HL-60/S4 treated with phorbol 12-myristate 13-acetate at 8.2 ng/mL for 4 days and 3 days (cell line): ENCODE data around the gene KIAA1671.
"Not testable (repeated sequence)": the region's sequence is repeated elsewhere in the genome, so short reads cannot be mapped to it uniquely, and the experiment has no call there.

Experiments used
- in situ Hi-C: fragments of 300-500 bp; cut with MboI; formaldehyde crosslinking; loops from 2 replicates; pipeline ENCODE4 v1.15.0; 2022; ENCODE audit warnings: low sequenced_read_pairs

Gene KIAA1671

DNA sequence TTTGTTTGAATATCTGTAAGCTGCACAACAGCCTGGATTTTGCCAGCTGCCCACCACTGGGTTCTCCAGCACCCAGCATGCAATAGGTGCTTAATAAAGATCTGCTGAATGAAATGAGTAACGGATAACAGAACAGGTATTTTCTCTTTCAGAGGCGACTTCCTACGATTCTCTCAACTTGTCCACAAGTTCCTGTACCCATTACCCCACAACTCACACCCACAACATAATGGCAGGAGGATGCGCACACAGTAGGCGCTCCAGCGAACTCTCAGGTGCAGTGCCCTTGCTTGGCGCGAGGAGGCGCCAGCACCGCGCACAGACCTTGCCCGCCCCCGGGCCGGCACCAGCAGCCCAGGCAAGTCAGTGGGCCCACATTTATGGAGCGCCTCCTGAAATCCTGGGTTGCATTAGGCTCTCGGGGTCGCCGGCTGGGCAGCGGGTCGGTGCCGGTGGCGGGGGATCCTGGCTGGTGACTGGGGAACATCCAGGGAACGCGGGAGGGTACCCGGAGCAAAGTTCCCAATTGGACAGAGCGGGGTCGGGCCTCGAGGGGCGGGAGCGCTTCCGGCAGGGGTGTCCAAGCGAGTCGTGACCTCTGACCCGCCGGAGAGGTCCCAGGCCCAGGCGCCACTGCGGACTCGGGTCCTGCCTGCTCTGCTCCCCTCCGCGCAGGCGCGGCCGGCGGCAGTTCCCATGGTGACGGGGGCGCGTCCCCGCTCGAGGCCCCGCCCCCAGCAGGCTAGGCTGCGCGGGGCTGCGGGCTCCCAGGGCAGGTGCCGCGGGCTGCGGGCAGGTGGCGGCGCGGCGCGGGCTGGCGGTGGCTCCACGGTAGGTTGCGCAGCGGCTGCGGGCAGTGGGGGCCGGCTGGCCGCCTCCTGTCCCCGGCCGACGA lies at the start of gene KIAA1671:
TSS of gene KIAA1671 (plus strand) at position 775 of the 895 bp plus-strand sequence. CDS start 75,284 bp downstream, outside the sequence.
- in situ Hi-C loops: no loop called here

DNA sequence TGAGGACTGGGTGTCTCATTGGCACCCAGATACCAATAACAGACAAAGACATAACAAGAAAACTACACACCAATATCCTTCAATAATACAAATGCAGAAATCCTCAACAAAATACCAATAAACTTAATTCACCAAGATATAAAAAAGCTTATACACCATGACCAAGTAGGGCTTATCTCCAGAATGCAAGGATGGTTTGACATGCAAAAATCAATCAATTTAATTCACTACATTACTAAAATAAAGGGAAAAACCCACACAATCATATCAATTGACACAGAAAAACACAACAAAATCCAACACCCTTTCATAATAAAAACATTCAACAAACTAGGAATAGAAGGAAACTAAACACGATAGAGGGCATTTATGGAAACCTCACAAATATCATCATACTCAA lies 46.6 kb upstream of the KIAA1671 start:
- in situ Hi-C loops: no loop called here

DNA sequence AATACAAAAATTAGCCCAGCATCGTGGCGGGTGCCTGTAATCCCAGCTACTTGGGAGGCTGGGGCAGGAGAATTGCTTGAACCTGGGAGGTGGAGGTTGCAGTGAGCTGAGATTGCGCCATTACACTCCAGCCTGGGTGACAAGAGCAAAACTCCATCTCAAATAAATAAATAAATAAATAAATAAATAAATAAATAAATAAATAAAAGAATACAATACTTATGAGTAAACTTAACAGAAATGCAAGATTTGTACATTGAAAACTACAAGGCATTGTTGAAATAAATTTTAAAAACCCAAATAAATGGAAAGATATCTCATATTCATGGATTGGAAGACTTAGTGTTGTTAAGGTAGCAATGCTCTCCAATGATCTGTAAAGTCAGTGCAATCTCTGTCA lies 45.4 kb upstream of the KIAA1671 start:
- in situ Hi-C loops: not testable (repeated sequence)

DNA sequence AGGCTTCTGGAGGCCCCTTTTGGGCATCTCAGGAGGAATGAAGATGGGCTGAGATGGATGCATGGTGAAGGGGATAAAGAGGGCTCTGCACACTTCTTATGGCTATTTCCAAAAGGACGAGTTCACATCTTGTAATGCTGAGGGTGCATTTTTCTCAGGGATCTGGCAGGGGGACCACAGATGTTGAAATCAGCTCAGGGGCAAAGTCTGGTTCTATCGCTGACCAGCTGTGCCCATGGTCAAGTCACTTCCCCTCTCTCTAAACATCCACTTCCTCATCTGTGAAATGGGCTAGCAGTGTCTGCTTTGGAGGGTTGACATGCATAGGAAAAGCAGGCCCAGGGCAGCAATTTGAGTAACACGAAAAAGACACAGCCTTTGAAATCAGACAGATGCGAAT lies 32.5 kb upstream of the KIAA1671 start:
- in situ Hi-C loops: no loop called here

DNA sequence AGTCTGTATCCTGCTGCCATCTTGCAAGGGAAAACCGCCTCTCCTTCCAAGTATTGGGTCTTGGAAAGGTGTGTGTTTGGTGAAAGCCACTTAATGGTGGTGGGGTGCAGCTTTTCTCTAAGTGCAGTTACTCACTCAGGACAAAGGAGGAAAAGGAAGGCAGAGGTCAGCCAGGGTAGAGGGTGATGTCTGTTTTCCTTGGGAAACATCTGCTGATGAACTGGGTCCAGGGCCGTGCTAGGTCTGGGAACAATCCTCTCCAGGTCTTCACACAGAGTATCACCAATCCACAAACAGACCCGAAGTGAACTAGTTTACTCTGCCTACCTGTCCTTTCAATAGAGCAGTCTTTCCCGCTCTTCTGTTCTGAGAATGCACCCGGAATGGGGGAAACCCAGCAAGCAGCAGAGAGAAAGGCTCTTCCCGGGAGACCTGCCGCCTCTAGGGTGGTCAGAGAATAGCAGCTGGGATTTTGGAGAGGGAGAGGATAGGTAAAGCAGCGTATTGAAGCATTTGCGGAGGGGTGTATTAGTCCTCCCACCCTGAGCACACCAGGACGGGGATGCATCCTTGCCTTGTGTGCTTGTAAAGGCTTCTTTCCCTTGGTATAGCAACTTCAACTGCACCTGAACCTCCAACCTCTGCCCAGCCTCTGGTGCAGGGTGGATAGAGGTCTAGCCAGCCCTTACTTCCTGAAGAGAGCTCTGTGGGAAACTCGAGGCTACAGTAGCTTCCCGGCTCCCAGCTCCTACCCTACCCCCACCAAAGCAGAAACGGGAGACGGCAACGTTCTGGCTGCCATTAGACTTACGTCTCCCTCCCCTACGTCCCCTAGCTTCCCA lies 26.7 kb upstream of the KIAA1671 start:
- in situ Hi-C loops: no loop called here

DNA sequence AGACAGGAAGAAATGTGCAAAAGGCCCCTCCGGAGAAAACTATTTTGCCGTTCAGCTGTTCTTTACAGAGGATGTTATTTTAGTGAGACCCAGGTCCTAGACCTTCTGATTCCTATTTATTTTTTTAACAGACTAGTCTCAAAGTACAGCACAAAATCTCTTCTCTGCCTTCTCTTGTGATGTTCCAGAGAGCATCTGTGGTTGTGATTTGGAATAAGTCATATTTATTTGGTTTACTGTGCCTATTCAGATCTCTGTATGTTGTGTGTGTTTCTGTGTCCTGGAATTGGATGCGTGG lies 26.1 kb upstream of the KIAA1671 start:
- in situ Hi-C loops: no loop called here

DNA sequence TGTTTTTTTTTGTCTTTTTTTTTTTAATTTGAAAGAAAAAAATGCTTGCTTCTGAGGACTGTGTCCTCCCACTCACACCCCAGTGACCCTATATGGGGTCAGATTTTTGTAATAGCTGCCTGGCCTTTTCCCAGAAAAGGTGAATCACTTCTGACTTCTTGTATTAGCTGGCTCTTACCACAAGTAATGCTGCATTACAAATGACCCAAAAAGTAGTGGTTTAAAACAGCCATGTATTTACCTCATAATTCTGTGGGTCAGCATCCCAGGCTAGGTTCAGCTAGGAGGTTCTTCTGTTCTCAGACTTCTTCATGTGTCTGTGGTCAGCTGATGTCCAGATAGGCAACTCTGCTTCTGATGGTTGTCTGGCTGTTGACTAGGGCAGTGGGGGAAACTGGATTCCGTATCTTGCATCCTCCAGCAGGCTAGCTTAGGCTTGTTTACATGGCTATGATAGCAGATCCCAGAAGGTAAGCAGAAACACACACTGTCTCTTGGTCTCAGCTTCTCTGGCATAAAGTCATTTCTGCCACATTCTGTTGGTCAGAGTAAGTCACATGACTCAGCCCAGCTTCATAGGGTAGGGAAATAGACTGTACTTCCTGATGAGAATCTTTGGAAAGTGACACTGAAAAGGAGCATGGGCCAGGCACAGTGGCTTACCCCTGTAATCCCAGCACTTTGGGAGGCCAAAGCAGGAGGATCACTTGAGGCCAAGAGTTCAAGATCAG lies 25.5 kb upstream of the KIAA1671 start:
- in situ Hi-C loops: no loop called here

DNA sequence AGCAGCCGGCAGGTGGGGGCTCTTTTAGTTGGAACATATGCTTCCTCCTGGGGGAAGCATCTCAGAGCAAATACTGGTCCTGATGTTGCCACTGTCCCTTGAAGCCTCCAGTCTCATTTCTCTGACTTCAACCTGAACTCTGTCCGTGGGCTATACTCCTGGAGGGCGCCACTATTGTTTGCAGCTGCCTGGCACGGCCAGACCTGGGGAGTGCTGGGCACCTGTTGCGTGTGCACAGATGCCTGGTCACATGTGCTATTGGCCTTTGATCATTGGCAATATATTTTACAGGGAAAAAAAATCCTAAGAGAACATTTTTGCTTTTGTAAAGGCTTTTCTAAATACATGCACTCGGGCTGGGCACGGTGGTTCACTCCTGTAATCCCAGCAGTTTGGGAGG lies 24.2 kb upstream of the KIAA1671 start:
- in situ Hi-C loops: no loop called here

DNA sequence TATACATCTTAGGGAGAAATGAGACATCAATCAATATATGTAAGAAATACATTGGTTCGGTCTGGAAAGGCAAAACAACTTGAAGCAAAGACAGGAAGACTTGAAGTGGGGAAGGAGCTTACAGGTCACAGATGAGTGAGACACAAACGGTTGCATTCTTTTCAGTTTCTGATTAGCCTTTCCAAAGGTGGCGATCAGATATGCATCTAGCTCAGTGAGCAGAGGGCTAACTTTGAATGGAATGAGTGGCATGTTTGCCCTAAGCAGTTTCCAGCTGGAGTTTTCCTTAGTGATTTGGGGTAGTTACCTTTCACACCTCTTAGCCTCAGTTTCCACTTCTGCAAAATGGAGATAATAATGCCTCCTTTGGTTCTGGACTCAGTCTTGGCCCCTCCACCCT lies 21.8 kb upstream of the KIAA1671 start:
- in situ Hi-C loops: no loop called here

DNA sequence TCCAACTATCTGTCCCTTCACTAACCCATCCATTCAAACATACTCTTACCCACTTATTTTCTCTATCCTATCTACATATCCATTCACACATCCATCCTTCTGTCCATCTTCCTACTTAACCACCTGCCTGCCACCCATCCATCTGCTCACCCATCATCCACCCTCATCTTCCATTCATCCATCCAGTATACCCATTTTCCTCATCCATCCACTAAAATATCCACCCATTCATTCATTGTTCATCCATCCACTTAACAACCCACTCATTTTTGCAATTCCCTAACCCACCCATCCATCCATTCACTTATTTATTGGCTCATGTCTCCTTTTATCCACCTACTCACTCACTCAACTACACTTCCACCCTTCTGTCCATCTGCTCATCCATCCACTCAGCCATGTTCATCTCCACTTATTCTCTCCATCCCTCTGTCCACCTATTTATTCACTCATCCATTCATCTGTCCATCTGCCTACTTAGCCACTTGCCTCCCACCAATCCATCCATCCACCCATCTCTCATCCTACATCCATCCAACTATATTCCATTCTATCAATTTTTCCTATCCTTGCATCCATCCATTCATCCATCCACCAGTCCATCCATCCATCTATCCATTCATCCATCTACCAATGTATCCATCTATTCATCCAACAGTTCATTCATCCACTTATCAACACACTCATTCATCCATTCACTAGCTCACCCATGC lies 16.6 kb upstream of the KIAA1671 start:
- in situ Hi-C loops: no loop called here

DNA sequence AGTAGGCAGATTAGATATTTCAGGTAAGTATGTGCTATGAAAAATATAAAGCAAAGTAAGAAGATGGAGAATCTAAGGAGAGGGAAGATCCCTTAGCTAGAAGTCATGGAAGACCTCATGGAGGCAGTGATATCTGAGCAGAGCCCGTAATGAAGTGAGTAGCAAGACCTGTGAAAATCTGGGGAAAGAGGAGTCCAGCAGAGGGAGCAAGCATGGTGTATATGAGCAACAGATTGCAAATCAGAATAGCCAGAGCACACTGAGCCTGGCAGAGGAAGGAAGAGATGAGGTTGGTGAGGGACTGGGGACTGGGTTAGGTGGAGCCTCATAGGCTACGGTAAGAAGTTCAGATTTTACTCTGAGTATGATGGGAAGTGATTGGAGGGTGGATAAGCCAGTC lies 15.4 kb upstream of the KIAA1671 start:
- in situ Hi-C loops: no loop called here

DNA sequence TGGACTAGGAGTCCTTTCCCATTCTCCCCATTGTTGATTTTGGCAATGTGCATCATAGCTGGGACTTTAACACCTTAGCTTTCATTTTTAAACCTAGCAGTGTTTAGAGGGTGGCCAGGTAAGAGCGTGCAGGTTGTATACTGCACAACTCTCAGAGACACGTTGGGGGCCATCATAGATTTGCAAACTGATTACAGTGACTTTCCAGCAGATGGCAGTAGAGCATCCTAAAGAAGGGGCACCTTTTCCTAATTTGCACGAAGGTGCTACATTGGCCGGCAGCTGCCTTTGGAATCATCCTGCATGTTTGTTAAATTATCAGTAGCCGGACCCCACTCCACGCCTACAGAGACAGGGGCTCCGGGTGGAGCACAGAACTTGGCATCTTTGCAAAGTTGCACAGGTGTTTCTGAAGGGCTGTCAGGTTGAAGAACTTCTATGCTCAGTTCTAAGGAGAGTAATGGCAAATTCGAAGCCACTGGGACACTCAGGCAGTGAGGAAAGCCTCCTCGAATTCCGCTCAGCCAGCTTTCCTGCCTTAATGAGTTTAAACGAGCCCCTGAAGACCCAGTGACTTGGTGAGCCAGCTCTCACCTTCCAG lies 13.7 kb upstream of the KIAA1671 start:
- in situ Hi-C loops: no loop called here

DNA sequence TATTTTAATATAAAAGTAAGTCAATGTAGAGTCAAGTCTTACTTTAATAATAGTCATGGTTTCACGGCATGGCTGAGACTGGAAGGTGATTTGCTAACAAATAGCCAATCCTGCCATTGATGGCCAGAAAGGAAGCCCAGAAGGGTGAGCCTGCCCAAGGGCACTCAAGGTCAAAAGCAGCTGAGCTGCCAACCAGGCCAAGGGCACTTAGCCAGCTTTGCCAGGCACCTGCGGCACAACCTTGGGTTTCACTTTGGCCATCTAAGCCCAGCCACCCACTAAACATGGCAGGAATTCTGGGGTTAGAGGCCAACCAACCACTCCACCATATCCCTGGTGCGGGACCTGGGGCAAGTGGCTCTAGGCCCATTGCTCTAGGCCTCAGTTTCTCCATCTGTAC lies 10.2 kb upstream of the KIAA1671 start:
- in situ Hi-C loops: no loop called here

DNA sequence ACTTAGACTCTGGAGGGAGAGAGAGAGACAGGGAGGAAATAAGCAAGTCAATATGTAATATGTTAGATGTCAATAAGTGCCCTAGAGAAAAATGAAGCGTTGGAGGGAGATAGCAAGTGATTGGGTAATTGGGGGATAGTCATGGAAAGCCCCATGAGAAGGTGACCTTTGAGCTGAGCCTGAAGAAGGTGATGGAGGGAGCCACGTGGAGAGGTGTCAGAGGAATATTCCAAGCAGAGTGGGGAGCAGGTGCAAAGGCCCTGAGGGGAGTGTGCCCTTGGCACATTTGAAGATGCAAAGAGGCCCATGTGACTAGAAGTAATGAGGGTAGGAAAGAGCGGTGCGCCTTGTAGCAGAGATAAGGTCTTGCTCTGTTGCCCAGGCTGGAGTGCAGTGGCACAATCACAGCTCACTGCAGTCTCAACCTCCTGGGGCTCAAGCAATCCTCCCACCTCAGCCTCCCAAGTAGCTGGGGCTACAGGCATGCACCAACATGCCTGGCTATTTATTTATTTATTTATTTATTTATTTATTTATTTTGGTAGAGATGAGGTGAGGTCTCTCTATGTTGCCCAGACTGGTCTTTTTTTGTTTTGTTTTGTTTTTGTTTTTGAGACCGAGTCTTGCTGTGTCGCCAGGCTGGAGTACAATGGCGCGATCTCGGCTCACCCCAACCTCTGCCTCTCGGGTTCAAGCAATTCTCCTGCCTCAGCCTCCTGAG lies 8.1 kb upstream of the KIAA1671 start:
- in situ Hi-C loops: no loop called here

DNA sequence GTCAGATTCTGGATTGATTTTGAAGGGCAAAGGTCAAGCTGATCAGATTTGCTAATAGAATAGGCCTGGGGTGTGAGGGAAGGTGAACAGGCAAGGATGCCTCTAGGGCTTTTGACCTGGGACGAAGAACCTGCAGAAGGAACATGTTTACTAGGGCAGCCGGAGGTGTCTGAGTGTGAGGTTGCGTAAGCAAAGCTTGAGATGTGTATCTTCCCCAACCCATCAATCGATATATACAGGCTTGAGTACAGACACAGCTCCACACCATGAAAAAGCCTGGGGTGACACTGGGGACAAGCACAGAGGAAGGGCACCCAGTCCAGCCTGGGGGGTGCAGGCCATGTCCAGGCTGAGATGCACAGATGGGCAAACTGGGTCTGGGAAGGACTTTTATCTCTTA lies 7.1 kb upstream of the KIAA1671 start:
- in situ Hi-C loops: loop anchor here (5.0 kb wide), 1 partner anchor 97 kb away; no protein-coding TSS in a partner anchor

DNA sequence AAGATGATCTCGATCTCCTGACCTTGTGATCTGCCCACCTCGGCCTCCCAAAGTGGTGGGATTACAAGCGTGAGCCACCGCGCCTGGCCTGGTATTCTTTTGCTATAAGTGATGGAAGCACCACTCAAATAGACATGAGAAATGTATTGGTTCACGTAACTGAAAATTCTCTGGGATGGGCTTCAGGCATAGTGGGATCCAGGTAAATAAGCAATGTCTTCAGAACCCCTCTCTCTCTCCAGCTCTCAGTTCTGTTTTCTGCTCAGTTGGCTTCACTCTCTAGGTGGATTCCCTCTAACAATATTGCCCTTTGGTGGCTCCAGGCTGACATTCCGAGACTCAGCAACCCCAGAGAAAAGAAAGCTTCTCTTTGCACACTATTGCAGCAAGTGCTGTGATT lies 5.1 kb upstream of the KIAA1671 start:
- in situ Hi-C loops: loop anchor here (5.0 kb wide), 1 partner anchor 95 kb away; no protein-coding TSS in a partner anchor

DNA sequence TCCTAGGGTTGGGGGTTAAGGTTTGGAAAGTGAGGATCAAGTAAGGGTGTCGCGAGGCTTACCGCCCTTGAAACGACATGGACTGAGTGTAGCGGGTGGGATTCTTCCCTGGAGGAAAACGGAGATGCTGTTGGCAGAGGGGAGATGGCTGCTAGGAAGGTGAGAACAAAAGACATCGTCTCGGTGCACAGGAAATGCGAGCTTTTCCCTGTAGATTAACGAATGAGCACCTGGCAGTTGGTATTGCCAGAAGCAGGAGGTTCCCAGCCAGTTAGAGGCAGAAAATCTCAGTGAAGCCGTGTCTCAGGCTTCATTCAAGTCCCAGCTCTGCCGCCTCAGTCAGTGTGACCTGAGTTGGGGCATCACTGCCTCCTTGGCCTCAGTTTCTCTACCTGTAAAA lies 4.6 kb upstream of the KIAA1671 start:
- in situ Hi-C loops: loop anchor here (5.0 kb wide), 1 partner anchor 94 kb away; no protein-coding TSS in a partner anchor

DNA sequence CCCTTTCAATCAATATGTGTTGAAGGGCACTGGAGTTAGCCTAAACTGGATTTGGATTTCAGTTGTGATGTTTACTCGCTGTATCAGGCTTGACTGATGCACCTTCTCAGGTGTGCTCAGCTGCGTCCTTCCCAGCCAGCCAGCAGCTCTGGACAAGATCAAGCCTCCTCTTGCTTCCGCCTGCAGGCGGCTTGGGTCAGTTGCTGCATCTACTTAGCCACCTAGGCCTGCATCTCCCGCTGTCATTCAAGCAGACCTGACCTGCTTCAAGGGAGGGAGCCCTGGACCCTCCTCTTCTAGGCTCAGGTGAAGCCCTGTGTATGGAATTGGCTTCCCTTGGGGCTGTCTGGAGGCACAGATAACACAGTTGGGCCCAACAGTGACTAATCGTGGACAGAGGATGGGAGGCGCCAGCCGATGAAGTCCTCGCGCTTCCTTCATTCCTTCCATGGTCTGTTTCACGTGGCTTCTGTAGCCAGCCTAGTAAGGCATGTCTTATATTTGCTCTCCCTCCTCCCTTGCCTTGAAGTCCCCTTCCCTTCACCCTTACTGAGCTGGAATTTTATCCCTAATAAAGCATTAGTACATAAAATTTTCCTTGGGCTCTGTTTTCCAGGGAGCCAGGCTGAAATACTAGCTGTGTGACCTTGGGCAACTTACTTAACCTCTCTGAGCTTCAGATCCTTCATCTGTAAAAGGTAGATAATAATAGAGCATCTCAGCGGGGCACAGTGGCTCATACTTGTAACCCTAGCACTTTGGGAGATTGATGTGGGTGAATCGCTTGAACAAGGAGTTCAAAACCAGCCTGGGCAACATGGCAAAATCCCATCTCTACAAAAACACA lies 3.9 kb upstream of the KIAA1671 start:
- in situ Hi-C loops: loop anchor here (5.0 kb wide), 1 partner anchor 94 kb away; no protein-coding TSS in a partner anchor
